Bladder microvascular endothelial cell (primary cell): Measurements from ENCODE around the gene ZNF45. TPM values are rescaled to one million over a fixed set of nuclear protein-coding genes. Genes with fewer than 3 reads are reported as not detected.

Source experiments
- total RNA-seq: library from RNA; depleted of rRNA; stranded (reverse); fragments of >200 nt; gene quantifications from 2 replicates; pipeline ENCODE4 v1.2.3, GENCODE V29; 2014

The ZNF45 gene
- total RNA-seq = 11.5 and 19.4 TPM in 2 replicates

GRCh38 chr19:43934985-43935708 is at the start of gene ZNF45:
ZNF45 (minus strand) TSS chr19:43935282; CDS start chr19:43922185, 13,097 bp downstream.

GRCh38 chr19:43983912-43984686 is 49.0 kb upstream of the ZNF45 start, which contains the start of gene ZNF155:
ZNF155 (plus strand) TSS chr19:43984188; CDS start chr19:43988544, 4,356 bp downstream.

GRCh38 chr19:43950834-43951645 is 16.0 kb upstream of the ZNF45 start, which contains the start of gene ZNF221:
ZNF221 (plus strand) TSS chr19:43951228; CDS start chr19:43962727, 11,499 bp downstream.

GRCh38 chr19:43883864-43884263 is 51.2 kb downstream of the ZNF45 start, which contains the start of gene ZNF404:
ZNF404 (minus strand) TSS chr19:43883964.

Other genes with a start within 250 kb of the ZNF45 start
- not detected in 2 replicates for gene IRGC, start 219.2 kb downstream of the ZNF45 start, total RNA-seq
- gene SMG9, start 180.3 kb downstream of the ZNF45 start, total RNA-seq = 8.4 and 15.9 TPM in 2 replicates
- gene KCNN4, start 154.3 kb downstream of the ZNF45 start, total RNA-seq = 0.38 and 0.65 TPM in 2 replicates
- gene LYPD5, start 132.8 kb downstream of the ZNF45 start, total RNA-seq = 0.19 and 0.32 TPM in 2 replicates
- 5.0 and 12.3 TPM in 2 replicates for gene ZNF283, start 108.0 kb downstream of the ZNF45 start, total RNA-seq
- gene ZNF404, start 51.3 kb downstream of the ZNF45 start, total RNA-seq = 0.16 and 0.69 TPM in 2 replicates
- gene ZNF221, start 15.9 kb upstream of the ZNF45 start, total RNA-seq = 3.2 and 8.1 TPM in 2 replicates
- 3.9 and 7.8 TPM in 2 replicates for gene ZNF155, start 48.9 kb upstream of the ZNF45 start, total RNA-seq
- 2.1 and 4.5 TPM in 2 replicates for gene ZNF230, start 67.7 kb upstream of the ZNF45 start, total RNA-seq
- gene ZNF222, start 90.1 kb upstream of the ZNF45 start, total RNA-seq = 3.6 and 5.9 TPM in 2 replicates
- gene ZNF223, start 116.8 kb upstream of the ZNF45 start, total RNA-seq = 2.8 and 6.5 TPM in 2 replicates
- 2.1 and 3.7 TPM in 2 replicates for gene ZNF284, start 136.9 kb upstream of the ZNF45 start, total RNA-seq
- gene ZNF224, start 159.1 kb upstream of the ZNF45 start, total RNA-seq = 18.9 and 29.8 TPM in 2 replicates
- 4.0 and 7.1 TPM in 2 replicates for gene ZNF225, start 178.1 kb upstream of the ZNF45 start, total RNA-seq
- 6.0 and 16.7 TPM in 2 replicates for gene ZNF234, start 206.3 kb upstream of the ZNF45 start, total RNA-seq
- gene ZNF226, start 229.8 kb upstream of the ZNF45 start, total RNA-seq = 11.7 and 14.4 TPM in 2 replicates